RPMI8226 (cell line): ENCODE measurements around the gene USH2A.

Source experiments
- DNase-seq: peaks from one replicate; pipeline ENCODE4 v3.0.0-alpha.2; 2015

USH2A gene, protein sequence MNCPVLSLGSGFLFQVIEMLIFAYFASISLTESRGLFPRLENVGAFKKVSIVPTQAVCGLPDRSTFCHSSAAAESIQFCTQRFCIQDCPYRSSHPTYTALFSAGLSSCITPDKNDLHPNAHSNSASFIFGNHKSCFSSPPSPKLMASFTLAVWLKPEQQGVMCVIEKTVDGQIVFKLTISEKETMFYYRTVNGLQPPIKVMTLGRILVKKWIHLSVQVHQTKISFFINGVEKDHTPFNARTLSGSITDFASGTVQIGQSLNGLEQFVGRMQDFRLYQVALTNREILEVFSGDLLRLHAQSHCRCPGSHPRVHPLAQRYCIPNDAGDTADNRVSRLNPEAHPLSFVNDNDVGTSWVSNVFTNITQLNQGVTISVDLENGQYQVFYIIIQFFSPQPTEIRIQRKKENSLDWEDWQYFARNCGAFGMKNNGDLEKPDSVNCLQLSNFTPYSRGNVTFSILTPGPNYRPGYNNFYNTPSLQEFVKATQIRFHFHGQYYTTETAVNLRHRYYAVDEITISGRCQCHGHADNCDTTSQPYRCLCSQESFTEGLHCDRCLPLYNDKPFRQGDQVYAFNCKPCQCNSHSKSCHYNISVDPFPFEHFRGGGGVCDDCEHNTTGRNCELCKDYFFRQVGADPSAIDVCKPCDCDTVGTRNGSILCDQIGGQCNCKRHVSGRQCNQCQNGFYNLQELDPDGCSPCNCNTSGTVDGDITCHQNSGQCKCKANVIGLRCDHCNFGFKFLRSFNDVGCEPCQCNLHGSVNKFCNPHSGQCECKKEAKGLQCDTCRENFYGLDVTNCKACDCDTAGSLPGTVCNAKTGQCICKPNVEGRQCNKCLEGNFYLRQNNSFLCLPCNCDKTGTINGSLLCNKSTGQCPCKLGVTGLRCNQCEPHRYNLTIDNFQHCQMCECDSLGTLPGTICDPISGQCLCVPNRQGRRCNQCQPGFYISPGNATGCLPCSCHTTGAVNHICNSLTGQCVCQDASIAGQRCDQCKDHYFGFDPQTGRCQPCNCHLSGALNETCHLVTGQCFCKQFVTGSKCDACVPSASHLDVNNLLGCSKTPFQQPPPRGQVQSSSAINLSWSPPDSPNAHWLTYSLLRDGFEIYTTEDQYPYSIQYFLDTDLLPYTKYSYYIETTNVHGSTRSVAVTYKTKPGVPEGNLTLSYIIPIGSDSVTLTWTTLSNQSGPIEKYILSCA (N-terminal part only)

DNA sequence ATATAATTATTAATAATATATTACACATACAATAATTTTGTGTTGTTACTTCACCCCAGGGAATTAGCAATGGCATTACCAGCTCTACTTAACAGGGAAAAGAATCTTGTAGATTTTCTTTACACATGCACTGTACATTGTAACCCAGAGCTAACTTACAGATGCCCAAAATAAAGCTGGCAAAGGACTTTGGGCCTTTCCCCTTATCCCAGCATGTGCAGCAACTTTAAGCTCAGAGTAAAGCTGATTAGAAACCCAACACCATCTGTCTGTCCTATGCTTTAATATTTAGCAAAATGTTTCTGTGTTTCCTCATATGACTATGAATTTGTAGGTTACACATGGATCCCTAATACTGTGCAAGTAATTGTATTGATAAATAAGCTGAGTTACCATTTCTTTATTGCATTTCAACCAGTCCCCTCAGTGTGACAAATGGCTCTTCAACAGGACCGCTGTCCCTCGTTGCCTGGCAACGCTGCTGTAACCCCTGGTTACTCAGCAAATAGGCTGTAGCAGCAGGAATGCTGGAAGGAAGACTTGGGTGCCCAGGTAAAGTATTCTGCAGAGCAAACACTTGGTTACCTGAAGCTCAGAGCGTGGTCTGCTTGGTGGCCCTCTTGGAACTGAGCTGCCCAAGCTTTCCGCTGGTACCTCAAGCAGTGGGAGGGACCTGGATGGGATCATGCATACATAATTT lies at the start of gene USH2A:
Gene USH2A, minus strand, starts transcription at position 628 of the 700 bp plus-strand sequence. CDS start 1,112 bp downstream, outside the sequence.
- no peak for DNase-seq

DNA sequence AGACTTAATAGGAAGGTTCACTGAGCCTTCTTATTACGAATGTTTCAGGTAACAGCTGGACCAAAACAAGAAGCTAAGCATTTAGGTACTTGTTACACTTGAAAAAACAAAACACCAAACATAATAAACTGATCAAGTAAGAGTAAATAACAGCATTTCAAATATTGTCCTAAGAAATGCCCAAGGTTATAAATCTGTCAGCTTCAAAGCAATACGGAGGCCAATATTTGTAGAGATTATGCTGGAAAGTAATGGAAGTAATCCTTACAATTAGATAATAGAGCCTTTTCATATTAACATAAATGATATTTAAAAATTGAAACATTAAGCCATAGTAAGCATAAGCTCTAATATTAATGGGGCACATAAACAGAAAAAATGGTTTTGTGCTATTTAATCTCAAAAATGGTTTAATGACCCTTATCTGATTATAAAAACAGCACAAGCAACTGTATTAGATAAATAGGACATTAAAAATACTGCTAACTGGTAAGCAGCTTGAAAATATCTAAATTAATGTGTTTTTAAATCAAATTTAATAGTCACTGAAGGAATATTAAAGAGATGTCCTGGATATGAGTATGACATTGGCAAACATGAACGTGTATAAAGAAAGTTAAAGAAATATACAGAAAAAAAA lies 43.0 kb upstream of the USH2A start:
- no peak for DNase-seq

DNA sequence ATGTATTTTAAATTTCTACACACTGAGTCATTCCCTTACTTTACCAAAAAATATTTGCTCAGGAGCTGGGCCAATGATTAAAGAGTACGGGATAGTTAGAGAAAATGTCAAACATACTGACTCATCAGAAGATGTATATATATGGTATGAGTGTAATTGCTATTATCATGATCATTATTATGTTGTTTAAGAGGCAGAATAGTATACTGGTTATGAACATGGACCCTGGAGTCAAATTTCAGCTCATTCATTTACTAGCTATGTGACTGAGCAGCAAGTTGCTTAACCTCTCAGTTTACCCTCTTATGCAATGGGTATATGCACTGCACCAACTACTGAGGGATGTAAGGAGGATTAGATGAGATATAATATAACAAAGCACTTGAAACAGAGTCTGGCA lies 41.2 kb upstream of the USH2A start:
- no peak for DNase-seq

DNA sequence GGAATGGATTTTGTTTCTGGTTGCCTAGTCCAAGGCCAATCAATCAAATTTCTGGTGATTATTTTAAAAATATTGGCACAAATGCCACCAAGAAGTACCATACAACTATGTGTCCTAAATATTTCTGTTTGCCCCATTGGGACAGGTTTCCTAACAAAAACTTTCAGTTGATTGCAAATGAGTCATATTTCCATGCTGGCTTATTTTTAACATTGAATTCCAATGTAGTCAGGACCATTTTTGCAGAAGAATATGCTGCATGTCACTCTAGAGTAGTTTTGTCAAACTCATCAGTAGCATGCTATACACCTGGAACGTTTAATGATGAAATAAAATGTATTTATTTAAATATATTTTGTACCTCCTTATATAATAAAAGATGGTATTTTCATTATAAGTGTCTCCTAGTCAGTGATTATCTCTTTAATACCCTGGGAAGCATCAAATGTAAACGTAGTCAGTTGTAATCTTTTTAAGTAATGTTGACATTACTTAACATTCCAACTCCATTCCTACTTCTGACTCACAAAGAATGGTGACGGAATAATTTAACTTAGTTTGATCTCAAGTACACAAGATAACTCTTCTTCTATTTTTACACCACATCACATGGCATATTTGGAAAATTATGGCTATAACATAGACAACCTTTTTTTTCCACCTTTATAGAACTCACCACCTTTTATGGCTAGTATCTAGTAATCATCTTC lies 39.0 kb upstream of the USH2A start:
- DNase-seq = no peak

DNA sequence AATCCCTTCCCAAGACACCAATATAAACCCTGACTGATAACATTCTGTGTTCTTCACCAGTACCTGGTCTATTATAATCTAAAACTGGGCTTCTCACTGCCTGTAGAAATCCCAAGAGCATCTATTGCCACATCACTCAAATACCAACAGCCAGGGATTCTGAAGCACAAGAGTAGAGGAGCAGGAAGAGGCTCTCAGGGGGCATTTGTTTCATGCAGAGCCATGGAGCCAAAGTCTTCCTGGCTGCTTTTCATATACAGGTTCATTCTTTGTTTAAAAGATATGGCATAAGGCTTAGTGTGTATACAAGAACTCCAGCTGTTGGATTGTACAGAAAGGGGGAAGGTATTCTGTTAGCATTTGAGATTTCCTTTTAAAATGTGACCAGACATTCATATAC lies 38.2 kb upstream of the USH2A start:
- no peak for DNase-seq

DNA sequence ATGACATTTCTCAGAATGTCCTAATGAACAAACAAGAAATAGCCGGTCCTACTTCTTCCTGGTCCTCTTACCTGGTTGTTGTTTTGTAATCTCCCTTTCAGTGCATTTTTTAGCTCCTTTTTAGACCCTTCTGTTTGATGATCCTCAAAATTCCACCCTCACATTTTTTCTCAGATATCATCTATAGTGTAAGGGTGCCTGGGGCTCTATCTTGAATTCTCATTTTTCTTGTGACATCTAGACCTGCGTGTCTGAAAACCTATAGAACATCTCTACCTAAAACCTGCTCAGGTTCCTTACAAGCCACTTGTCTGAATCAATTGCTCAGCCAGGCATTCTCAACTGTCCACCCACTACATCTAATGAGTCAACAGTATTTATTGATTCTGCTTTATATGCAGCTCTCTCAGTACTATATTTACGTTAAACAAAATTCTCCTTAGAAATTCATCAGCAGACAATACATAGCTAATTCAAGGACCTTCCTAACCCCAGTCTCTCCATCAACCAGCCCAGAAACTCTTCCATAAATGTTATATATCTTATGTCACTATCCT lies 36.5 kb upstream of the USH2A start:
- DNase-seq = no peak

DNA sequence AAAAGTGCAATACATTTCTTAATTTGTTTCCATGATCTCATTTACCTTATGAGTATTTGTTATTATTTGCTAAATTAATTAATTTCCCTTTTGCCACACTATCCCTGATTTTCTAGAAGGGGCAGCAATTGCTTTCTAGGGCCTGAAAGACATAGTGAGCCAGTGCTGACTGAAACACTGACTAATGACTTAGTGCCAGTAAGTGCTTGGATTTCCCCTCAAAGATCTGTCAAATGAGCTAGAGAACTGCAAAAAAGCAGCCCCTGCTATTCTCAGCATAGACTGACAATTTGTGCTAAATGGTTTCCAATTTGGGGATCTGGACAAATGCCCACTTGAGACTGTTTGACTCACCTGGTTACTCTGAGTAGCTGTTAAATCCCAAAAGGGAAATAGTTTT lies 35.6 kb upstream of the USH2A start:
- DNase-seq = no peak

DNA sequence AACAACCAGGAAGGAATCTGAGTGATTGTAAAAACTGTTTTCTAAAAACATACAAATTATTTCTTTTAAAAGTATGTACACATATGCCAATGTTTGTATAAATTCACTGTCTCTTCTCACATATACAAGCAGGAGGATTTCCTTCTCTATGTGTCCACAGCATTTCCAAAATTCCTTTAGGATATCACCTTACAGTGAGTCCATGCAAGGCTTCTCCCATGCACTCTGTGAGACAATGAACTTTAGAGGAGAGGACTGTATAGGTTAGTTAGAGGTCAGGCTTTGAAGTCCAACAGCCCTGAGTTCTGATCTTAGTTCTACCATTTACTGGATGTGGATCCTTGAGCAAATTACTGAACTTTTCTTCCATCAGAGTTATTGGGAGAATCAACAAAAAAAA lies 34.1 kb upstream of the USH2A start:
- no peak for DNase-seq

DNA sequence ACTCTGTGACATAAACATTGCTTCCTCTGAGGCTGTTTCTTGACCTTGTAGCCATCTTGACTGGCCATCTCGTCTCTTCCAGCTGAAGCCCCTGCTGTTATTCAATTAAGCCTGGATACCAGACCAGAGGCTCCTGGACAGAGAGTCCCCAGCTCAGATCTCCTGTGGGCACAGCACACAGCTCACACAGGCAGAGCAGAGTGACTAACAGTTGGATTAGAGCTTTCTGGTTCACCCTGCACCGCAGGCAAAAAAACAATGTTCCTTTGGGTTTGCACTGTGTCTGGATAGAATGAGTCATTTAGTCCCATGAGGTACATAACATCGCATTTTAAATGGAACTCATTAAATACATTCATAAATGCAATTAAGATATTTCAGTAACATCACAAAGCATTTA lies 33.4 kb upstream of the USH2A start:
- no peak for DNase-seq

DNA sequence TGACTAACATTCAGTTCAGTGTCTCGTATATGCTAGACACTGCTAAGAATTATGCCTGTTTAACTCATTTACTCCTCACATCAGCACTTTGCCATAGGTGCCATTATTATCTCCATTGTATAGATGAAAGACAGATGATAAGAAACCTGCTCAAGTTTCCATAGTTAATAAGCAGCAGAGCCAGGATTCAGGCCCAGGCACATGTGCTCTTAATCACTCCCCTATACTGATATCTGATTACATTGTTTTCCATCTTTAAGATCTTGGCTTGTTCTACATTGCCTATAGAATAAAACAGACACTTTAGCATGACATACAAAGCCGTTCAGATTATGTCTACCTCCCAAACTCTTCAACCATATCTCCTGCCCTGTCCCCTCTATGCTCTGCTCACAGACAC lies 30.5 kb upstream of the USH2A start:
- no peak for DNase-seq

DNA sequence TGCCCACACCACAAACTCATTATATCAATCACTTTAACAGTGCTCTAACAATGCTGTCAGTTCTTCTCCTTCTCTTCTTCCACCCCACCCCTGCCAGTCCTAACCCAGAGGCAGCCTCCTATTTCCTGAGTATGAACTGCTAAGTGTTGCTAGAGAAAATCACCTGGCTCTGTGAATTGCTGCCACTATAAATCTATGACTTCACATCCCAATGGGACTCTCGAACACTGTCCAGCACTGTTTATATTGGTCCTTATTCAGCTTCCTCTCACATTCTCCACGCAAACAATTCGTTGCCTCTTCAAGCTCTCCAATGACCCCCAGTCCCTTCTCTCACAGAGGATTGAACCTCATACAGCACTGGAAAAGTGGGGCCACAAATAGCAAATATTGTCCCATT lies 27.0 kb upstream of the USH2A start:
- DNase-seq = no peak

DNA sequence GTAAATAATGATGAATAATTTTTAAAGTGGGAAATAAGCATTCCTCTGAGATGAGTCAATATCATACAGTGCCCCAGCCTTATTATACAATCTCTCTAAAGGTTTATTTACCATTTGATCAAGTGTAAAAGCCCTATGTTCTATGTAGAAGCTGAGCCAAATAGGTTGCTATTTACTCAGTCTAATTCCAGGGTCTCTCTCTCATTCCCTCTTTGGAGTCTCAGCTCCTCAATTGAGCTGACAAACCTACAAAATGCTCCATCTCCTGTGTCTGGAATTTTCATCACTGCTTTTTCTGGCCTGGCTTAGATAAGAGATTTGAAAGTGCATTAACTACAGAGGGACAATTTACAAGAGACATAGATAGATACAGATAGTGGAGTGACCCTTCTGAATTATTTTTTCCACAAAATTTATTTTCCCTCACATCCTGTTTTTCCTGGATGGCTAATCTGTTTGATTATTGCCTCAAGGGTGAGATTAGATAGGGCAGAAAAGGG lies 24.8 kb upstream of the USH2A start:
- no peak for DNase-seq

DNA sequence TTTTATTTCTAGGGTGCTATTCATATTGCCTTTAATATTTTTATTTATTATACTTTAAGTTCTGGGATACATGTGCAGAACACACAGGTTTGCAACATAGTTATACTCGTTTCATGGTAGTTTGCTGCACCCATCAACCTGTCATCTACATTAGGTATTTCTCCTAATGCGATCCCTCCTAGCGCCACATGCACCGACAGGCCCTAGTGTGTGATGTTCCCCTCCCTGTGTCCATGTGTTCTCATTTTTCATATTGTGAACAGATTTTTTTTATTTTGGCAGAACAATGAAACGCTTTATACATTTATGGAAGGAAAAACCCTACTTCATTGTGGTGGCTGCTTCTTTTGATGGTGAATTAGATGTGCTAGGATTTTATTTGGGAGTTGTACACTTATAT lies 14.4 kb upstream of the USH2A start:
- DNase-seq = no peak

DNA sequence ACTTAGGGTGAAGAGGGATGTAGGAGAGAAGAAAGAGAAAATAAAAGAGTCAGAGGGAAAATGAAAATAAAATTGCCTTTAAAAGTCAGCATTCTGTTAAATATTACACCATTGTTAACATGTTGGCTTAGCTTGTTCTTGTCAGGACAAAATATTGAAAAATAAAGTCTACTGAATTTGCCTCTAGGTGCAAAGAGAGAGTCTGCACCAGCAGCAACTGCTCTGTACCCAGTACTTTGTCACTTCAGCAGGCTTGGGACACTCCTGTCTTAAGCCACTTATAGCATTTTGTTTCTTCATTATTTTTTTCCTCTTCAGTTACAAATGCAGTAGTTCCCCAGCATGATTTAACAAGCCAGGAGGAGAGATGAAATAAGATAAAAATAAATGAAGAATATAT lies 11.0 kb upstream of the USH2A start:
- DNase-seq = no peak

DNA sequence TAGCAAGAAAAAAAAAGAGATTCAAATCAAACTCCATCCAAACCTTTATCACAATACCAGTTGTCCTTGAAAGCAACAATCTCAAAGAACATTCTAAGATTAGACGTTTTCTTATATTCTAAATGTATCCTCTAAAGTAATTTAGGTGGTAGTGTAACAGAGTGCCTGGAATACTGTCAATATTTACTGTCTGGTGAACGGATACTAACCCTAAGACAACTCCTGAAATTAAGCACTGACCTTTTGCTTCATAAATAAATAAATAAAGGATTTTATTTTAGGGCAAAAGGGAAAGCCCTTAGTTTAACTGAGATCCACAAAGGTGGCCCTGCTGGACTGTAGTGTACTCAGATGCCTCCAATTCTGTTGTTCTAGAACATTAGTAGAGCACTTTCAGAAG lies 9.9 kb upstream of the USH2A start:
- no peak for DNase-seq

DNA sequence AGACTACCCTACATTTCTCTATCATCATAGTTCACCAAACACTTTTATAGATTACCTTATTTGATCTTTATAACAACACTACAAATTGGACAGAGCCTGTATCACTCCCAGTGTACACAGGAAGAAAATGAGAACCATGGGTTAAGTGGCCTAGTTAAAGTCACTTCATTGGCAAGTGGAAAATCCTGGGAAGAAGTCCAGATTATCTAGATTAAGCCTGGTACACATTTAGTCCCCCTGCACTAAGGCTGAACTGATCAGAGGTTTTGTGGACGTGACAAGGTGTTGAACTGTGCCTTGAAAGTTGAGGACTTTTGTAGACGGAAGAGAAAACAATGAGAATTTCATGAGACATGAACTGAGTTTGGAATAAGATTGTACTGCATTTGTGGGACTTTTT lies 7.5 kb upstream of the USH2A start:
- DNase-seq = no peak

DNA sequence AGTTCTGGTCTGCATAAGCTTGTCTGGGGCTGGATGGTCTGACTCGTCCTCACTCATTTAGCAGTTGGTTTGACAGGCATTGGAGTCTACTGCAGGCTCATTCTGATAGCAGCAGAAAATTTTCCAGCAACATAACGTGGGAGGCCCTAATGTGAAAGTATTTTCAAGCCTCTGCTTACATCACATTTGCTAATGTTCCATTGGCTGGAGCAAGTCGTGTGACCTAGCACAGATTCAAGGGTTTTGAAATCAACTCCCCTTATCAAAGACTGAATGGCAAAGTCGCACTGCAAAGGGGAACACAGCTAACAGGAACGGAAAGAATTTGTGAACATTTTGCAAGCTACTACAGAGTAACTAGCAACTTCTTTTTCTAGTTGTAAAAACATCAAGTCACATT lies 2.3 kb upstream of the USH2A start:
- DNase-seq = no peak

DNA sequence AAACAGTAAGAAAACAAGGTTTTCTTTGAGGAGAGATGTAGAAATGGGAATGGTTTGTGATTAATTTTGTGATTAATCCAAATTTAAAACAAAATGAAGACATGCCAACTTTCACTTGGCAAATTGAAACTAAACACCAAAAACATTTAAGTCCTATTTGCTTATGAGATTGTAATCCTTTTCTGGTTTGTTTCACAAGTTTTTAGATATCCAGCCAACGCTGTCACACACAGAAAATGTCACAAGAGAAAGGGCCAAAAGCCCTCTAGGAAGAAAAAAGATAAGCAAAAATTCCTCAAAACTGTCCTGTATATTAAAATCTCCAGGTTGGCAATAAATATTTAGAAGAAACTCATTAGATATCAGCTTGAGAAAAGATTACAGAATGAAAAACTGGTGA lies 2.5 kb downstream of the USH2A start:
- no peak for DNase-seq

DNA sequence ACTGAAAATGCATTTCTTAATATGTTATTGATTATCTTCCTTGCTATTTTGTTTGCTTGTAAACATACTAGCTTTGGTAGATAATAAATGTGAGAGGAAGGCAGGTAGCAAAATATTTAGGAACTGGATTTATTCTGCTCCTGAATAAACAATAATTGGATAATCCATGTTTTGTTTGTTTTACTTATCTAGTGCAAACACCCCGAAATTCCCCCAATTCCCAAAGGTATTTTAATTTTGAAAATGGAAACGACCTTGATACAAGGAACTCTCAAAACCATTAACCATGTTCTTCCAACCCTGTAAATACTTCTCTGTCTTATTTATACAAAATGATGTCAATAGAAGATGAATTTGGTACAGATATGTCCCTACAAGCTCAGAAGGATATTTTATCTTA lies 3.0 kb downstream of the USH2A start:
- DNase-seq = no peak

DNA sequence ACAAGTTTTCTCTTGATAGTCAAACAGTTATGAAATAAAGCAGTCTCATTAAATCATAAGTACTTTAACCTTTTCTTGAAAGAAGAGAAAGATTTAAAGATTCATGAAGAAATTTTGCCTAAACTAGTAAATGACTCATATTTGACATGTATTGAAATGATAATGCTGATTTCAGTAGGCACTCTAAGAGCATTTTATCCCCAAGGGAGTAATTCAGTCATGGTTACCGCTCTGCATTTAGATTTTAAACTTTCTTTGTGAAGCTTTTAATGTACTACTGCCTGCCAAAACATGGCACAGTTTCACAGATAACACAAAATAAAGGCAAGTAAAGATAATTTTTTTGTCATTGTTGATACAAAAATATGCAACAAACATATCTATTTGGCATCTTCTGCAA lies 6.8 kb downstream of the USH2A start:
- no peak for DNase-seq

DNA sequence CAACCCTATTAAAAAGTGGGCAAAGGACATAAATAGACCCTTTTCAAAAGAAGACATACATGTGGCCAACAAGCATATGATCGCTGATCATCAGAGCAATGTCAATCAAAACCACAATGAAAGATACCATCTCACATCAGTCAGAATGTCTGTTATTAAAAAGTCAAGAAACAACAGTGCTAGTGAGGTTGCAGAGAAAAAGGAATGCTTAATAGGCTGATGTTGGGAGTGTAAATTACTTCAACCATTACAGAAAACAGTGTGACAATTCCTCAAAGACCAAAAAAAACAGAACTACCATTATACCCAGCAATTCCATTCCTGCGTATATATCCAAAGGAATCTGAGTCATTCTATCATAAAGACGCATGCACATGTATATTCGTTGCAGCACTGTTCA lies 13.2 kb downstream of the USH2A start:
- no peak for DNase-seq
